HG02623 (cell line): ENCODE data around the gene HS6ST2.

Experiments
- ATAC-seq: cut with Tn5 transposase; IDR thresholded peaks from one replicate; pipeline ENCODE4 v1.9.1; 2021; ENCODE audit warnings: moderate library complexity; ENCODE audit not compliant: unreplicated experiment

HS6ST2 gene

DNA sequence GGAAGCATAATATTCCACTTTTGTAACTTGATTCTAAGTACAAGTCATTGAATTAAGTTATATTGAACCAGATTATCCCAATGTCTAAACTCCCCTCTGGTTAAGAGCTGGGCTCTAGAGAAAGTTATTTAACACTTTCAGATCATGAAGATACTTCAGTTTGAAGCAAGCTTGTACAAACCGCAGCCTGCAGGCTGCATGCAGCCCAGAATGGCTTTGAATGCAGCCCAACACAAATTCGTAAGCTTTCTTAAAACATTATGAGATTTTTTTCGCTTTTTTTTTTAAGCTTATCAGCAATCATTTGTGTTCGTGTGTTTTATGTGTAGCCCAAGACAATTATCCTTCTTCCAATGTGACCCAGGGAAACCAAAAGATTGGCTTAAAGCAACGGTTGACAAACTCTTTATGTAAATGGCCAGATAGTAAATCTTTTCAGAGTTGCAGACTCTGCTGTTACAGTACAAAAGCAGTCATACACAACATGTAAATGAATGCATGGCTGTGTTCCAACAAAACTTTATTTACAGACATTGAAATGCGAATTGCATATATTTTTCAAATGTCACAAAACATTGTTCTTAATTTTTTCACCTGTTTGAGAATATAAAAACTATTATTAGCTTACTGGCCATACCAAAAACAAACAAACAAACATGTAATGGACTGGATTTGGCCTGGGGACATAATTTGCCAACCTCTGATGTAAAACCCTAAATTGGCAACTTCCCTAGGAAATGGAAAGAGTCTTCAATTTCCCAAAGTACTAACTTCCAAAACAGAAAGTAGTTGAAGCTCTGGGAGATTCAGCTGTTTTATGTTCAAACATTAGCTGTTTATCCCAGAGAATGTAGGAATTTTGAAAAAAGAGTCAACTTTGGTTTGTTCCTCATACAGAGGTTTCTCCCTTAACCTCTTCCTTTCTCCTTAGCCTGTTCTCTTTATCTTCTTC, 268.5 kb downstream of the HS6ST2 start:
- ATAC-seq, result no peak

DNA sequence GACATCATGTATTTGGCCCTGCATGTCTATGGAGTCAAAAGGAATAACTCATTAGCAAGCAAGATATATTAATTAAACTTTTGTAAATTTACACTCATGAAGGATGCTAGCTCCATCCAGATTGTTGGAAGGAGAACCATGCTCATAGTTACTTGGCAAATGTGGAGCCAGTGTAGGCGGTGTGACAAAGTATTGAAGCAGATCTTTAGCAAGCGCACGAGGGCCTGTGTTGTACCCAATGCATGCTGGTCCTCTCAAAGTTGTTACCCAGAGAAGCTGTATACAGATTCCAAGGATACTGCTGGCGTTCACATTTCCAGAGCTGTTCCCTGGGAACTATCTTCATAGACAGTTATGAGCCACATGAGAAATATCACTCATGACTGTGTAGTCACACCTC, 273.2 kb downstream of the HS6ST2 start:
- ATAC-seq, result no peak

DNA sequence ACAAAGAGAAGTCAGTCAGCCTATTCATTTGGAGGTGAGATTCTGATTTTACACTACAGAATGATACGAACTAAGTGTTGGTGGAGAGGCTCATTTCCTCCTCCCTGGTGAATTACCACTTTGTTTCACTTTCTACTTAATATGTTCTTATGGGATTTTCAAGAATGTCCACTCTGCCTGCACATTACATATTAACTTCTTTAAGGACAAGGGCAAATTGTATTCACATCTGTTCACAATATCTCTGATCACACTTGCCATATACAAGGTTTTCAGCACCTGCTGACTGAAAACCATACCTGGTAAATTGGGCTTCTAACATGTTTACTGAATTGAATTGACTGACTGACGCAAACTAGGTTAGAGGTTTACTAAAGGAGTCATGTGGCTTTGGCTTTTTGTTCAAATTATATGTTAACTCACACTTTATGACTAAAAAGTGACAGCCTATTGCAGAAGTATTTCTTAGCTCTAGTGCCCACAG, 281.2 kb downstream of the HS6ST2 start:
- ATAC-seq, result no peak

DNA sequence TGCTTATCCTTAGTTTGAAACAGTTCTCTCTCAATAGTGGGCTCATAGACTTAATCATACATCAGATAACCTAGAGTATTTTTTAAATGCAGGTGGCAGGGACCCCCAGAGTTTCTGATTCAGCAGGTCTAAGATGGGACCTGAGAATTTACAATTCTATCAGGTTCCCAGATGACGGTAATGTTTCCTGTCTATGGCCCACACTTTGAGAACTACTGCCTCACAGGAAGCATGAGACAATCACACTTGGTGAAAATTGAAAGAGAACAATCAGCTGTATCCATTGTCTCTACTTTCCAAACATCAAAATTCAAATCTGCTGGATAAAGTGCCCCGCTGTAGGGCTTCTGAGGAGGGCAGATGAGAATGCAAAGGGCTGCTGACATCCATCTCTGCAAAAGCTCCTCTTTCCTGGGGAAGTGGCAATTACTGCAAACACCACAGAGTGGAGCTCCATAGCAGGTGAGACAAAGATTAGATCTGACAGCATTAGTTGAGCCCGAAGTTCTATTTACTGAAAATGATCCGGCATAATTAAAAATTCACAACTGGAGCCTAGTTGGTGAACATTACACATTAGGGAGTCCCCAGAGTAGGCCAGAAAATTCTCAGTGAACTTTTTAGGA, 281.8 kb downstream of the HS6ST2 start:
- no peak for ATAC-seq

DNA sequence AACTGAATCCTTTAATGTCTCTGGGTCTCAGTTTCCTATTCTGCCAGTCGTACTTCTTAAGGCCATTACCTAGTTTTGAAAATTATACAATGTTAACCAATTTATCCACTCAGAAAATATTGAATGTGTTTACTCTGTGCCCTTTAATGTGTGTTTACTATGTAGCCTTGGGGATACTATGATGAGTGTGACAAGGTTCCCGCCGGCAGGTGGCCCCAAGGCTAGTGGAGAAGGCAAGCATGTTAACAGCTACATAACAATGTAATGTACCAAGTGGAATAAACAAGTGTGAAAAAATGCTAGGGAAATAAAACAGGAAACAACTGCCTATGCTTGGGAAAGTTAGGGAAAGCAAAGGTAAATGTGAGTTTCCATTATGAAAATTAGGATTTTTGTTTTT, 282.3 kb downstream of the HS6ST2 start:
- ATAC-seq, result no peak

DNA sequence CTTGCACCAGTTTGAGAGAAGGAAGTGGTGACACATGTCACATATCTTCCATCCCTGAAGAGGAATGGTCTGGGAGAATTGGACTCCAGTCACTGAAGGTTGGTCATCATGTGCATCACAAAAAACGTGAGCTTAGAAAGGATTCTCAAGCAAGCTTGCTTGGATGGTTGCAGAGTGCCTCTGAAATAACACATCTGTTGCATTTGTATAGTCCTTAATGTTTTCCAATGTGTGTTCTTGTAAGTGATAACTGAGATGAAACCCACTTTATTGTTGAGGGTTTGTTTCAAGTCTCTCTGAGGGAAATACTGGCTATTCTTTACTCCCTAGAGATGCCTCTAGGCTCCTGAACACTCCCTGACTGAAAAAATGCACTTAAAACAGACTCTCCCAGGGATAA, 285.1 kb downstream of the HS6ST2 start:
- ATAC-seq, result no peak

DNA sequence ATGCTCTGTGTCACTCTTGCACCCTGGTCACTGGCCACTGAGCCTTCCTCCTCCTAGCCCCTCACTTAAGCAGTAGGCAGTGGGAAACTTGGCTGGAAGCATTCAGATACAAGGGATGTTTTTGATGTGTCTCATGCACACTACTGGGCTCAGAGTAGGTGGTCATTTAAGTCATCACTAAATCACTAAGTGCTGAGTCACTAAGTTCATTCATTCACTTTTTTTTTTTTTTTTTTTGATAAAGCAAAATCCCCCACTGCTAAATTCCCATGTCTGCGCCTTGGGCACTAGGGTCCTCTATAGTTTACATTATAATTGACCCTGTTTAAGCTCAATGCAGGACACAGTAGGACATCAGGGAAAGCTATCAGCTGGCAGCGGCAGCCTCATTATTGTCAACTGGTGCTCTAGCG, 287.2 kb downstream of the HS6ST2 start:
- no peak for ATAC-seq

DNA sequence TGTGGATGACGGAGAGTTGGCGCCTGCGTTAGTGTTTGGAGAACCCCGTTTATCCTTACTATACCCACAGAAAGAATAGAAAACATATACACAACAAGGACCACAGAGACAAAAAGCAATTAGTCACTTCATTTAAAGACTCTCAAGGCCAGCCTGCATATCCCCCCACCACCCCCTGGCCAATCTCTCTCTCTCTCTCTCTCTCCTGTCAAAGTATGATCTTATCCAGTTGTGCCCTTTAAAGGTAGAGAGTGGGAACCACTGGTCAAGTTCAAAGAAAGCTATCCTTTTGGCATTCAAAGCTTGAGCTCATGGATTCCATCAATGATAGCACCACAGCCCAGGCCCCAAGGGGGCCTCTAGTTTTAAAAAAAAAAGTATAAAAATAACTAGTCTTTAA, 289.3 kb downstream of the HS6ST2 start:
- no peak for ATAC-seq

DNA sequence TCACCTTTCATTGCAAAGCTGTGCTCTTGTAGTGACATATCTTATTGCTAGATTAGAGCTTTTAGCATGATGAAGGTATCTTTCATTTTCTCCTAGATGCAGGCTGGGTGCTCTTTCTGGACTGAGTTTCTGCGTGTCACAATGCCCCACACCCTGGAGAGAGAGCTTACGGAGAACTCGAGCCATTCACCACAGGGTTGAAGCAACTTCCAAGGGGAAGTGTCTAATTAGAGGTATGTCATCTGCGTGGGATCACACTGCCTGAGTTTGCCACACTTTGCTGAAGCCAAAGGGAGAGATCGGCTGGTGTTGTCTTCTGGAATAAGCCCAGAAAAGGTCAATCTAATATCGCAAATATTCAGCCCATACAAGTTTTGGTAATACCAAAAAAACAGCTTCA, 290.3 kb downstream of the HS6ST2 start:
- ATAC-seq, result no peak

DNA sequence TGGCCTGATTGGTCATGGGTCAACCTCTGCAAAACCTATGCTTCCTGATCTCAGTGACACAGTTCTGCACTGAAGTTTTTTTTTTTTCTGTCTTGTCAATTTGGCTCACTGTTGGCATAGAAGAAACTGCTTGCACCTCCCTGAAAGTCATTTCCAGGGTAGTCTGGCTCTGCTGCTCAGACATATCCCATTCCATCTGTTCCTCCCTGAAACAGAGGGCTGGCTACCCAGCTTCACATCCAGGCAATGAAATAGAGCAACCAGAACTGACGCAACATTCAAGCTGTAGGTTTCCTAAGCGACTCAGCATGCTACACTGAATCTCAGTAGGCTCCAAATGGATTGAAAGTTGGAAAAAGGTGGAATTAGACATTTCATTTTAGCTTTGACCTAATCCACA, 292.8 kb downstream of the HS6ST2 start:
- ATAC-seq, result no peak

DNA sequence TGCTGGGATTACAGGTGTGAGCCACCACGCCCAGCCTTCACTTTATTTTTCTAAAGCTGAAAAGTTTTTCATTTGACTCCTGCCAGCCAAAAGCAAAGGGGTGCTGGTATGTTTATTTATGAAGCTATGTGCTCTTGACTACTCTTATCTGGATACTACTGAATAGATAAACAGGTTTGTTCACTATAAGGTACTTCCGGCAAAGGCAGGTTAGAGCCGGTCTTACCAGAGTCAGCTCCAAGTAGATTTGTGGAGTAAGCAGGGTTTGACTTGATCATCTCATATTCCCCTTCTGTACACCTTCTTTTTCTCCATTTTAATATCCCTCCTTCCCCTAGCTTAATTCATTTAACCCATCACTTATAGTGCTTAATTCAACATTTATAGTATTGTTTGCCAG, 294.2 kb downstream of the HS6ST2 start:
- no peak for ATAC-seq

DNA sequence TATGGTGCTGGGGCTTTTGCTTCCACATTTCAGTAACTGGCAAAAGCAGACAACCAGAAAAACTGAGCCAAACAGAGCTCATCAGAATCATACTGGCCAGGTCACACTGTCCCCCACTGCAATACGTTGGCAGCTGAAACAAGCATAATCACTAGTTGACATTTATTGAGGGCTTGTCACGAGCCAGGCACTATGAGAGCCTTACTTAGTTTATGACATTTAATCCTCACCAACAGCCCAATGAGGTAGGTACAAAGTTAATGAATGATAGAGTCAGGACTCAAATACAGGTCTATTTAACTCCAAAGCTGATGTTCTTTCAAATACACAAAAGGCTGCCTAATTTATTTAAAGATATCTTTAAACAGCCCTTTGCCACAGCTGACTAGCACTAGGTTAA, 295.6 kb downstream of the HS6ST2 start:
- ATAC-seq, result no peak

DNA sequence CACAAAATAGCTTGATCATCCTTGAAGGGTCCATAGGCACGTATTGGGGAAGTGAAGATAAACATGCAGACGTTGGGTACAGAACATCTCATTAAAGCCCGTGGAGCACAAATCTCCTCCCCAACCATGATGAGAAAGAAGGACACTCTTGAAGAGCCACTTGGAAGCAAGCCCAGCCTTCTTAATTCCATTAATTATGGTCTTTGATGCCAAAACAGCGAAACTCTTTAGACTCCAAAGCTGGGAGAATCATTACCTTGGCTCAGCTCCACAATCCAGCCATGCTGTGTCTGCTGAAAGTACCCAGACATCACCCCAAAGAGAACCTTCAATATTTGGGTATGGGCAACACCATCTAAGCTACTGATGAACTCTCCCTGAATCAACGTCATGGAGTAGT, 300.6 kb downstream of the HS6ST2 start:
- ATAC-seq, result no peak

DNA sequence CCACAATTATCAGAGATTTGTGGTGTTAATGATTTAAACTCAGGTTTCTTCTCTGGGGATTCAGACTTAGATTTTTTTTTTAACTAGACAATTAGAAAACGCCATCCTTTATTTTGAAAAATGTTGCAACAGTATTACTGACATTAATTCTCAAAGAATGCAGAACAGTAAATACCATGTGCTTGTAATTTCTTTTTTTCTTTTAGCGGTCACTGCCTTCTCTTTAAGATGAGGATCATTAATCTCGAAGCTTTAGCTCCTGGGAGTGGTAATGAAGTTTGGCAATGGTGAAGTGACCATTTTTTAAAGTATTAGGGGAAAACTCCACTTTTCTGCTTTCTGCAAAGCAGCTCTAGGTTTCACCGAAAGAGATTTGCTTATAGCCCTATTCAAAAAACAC, 305.6 kb downstream of the HS6ST2 start:
- no peak for ATAC-seq

DNA sequence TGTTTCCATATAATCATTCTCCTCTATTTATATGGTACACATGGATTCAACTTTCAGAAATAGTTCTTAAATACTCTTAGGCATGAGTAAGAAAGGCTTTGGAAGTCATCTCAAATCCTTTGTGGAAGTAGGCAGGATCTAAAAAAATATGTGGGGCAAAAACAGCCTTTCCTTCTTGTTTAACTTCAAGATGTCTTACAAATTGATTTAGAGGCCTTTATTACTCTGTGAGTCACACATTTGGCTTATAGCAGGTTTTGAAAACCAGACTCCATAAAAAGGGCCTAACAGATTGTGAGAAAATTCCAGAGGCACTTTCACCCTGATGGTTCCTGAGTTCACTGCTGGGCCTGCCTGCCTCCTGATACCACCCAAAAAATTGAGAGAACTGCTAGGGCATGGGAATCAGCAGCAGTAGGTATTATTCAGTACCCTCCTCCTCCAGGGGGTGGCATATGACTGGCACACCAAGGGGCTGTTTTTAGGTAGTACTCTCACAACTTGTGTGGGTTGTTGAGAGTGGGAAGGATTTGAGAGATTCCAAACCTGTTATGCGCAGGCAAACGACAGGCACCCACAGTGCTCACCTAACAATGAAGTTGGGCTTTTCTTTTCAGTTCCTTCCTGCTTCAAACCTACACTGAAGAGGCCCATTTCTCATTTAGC, 306.9 kb downstream of the HS6ST2 start:
- no peak for ATAC-seq

DNA sequence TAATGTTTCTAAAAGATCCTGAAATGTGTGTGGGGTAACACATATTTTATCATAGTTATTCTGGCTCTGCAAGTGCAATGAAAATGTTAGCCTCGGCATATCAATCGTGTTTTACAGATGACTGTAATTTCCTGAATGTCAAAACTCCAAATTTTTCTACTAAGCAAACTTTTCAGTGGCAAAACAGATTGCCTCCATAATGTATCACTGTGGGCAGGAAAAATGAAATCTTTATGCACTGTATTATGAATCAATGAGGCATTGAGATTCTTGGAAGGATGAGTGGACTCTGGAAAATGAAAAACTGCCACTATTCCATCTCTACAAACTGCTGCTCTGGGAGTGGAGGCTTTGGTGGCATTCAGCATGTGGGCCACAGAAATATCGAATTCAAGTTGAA, 309.5 kb downstream of the HS6ST2 start:
- ATAC-seq, result no peak

DNA sequence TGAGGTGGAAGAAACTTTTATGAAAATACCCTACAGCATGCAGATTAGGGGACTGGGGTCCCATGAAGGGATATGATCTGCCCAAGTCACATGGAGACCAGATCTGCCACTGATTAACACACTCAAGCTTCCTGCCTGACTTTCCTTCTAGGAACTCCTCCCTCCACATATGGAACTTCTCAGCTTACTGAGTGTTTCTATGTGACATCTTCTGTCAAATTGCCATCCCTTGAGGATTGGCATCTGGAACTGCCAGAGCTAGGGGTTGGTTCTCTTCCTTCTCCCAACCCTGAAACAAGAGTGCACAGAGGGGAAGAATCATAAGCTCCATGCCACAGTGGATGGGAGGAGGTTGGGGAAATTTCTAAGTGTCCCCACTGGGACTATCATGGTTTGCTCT, 319.0 kb downstream of the HS6ST2 start:
- ATAC-seq, result no peak

DNA sequence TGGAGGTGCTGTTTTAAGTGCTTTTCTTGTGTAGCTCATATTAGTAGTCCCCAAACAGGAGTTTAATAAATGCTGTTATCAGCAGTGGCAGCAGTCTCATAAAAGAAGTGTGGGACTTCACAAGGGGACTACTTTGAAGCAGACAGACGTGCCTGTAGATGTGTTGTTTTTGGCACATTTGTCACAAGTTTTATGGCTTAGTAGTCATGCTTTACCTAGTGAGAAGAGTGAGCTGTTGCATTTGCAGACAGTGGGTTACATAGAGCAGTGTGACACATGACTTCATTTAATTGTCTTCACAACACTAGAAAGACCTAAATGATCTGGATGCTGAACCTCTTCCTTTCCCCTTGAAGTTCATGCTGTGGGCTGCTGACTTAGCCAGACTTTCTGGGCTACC, 320.1 kb downstream of the HS6ST2 start:
- no peak for ATAC-seq

DNA sequence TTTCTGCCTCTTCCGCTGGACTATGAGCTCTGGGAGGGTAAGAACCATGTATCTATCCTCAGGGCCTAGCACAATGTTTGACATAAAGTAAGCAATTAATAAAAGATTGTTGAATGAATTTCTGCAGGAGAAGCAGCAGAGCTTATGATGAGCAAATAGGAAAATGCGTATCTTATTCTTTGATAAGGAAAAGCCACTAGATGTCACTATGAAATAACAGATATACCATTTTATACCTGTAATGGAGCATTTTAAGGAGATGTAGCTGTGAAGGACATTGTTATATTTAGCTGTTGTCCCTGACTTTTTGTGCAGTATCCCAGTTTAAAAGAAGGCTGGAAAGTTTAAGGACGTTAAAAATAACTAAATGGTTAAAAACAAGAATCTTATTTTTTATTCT, 322.3 kb downstream of the HS6ST2 start:
- ATAC-seq, result no peak

DNA sequence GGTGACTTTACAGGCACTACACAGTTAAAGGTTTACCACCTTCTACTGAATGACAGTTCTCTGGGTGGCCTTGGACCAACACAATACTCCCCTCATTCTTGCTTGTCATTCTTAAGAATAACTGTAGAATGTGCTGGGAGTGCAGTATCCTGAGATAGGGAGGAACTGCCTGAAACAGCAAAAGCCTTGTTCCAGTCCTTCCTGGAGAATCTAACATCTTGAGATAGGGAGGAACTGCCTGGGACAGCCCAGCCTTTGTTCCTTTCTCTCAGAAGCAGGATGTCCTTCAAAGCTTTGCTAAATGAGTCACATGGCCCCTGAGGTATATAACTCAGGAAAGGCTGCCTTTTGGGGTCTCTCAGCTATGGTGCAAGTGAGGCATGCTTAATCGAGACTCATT, 323.9 kb downstream of the HS6ST2 start:
- no peak for ATAC-seq

DNA sequence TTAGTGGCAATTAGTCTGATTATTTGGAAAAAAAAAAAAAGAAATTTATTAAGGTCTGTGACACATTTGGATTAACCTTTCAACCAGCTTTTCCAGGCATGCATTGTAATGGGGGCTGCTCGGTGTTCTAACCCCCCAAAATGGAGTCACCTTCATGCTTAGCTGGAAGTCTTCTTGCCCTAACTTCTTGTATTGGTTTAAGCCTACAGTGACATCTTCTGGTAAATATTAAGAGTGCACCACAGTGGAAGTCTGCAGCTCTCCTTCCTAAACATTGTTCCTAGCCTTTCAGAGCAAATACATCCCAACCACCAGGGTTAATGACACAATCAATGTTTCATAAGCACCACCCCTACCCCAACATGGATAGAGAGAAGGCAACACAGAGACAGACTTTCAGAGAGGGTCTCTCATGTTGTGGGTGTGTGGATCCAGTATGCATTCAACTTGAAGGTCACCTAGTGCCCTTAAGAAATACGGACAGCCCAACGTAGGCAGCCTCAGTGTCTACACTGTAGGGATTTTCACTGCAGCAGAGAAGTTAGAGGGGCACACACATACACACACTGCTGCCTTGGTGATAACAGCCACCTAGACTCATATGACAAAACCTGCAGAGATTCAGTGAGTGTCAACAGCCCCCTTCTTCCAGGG, 326.7 kb downstream of the HS6ST2 start:
- ATAC-seq, result no peak
